HL-60/S4 (cell line): Measurements from ENCODE around the gene C14orf180.

Experiments
- in situ Hi-C: fragments of 300-500 bp; cut with MboI; formaldehyde crosslinking; loops from 2 replicates; pipeline ENCODE4 v1.14.3; 2022; ENCODE audit warnings: low sequenced_read_pairs

Gene C14orf180

DNA sequence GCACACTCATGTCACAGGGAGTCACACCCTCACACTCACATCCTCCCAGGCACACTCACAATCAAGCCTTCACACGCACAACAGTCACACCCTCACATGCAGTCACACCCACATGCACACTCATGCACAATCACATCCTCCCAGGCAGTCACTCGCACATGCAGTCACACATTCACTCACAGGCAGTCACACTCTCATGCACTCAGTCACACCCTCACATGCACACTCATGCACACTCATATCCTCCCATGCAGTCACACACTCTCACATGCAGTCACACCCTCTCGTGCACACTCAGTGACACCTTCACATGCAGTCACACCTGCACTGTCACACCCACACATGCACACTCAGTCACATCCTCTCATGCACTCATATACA is 12.7 kb downstream of the C14orf180 start:
- in situ Hi-C loops = no loop called here

- in situ Hi-C loops = no loop called here
Observed at GRCh38 chr14:104592785-104593184, 13.2 kb downstream of the C14orf180 start.

GRCh38 chr14:104593241-104593701 is 13.7 kb downstream of the C14orf180 start:
- in situ Hi-C loops = no loop called here

GRCh38 chr14:104593710-104594136 is 14.2 kb downstream of the C14orf180 start:
- in situ Hi-C loops = no loop called here

DNA sequence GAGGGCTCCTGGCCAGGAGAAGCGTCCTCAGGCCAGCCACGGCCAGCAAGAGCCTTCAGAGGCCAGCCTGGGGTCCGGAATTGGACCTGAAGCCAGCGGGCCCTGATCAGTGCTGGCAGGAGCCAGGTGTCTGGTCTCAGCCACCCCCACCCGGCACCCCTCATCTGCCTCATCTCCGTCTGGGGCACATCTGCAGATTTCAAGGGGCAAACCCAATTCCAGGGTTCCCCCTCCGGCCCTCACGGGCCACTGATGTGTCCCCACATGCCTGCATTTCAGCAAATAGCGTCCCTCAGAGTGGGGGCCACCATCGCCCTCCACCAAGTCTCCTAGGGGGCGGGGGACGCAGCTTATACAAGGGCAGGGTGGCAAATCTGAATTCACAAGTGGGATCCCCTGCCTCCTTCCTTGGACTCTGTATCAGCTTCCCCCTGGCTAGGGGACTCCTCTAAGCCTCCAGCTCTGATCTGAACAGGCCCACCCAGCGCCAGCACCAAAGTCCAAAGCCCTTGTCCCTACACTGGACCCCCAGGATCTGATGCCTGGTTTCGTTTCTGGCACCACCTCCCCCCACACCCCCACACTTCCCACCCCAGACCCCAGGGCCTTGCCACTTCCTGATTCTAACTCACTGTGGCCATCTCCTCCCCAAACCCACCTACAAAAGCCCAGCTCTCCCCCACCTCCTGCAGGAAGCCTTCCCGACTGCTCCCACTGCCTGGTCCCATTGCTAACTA is 14.9 kb downstream of the C14orf180 start:
- in situ Hi-C loops = no loop called here

DNA sequence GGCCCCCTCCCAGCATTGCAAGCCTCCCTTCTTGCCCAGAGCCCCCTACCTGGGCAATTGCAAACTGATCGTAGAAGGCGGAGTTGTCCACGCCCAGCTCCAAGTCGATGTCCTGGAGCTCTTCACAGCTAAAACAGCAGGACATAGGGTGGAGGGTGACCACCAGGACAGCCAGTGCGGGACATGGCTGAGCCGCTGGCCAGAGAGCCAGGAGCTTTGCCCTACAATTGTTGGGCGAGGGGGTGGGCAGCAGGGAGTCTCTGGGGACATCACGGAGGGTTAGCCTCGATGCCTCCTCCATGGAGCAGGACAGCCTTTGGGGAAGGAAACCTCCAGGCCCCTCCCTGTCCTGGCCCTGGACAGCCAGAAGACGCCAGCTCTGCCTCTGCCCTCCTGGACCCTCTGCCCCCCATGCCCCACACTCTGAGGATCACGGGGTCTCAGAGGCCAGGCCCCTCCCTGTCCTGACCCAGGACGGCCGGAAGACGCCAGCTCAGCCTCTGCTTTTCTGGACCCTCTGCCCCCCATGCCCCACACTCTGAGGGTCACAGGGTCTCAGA is 15.6 kb downstream of the C14orf180 start:
- in situ Hi-C loops = no loop called here

- in situ Hi-C loops = no loop called here
Observed at GRCh38 chr14:104595911-104596450, 16.4 kb downstream of the C14orf180 start.

- in situ Hi-C loops = no loop called here
Observed at GRCh38 chr14:104596451-104596918, 16.9 kb downstream of the C14orf180 start.

DNA sequence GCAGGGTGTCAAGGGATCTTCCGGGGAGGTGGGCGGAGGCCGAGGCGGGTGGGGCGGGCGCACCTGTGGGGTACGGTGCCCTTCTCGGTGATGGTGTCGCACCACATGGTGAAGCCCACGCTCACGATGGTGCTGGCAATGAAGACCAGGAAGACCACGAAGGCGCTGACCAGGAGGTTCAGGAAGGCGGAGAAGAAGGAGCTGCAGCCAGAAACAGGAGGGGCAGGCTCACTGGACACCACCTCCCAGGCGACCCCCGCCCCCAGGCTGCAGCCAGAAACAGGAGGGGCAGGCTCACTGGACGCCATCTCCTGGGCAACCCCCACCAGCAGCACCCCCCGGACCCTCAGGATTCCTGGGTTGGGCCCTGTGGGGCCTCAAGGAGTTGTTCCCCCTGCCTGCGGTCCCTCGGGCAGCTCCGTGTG is 17.4 kb downstream of the C14orf180 start:
- in situ Hi-C loops = no loop called here

- in situ Hi-C loops = no loop called here
Observed at GRCh38 chr14:104597576-104597975, 18.0 kb downstream of the C14orf180 start.

- in situ Hi-C loops = no loop called here
Observed at GRCh38 chr14:104598039-104598909, 18.7 kb downstream of the C14orf180 start.

DNA sequence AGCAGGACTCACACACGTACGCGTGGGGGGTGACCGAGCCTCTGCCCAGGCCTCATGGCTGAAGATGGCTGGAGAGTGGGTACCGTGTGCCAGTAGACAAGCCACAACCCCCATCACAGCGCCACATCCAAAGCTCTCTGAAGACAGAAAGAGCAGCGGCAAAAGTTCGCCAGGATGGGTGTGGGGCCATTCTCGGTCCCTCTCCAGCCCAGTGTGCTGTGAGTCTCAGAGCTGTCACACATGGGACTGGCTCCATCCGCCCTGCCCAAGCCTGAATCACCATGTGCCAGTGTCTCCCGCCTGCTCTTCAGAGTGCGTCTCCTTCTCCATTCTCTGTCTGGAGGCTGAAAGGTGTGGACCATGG is 19.3 kb downstream of the C14orf180 start:
- in situ Hi-C loops = no loop called here

DNA sequence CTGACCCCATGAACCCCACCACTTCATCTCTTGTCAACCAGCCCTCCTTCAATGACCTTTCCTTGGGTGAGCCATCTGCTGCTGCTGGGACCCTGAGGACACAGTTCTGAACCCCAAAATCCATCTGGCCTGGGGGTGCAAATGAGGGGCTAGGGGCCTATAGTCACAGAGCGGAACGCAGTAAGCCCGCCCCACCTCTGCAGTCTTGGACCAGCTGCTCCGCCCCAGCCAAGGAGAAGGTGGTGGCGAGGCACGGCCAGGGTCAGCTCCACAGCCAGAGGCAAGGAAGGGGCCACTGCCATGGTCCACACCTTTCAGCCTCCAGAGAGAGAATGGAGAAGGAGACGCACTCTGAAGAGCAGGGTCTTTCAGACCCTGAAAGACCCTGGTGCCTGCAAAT is 19.9 kb downstream of the C14orf180 start:
- in situ Hi-C loops = no loop called here

- in situ Hi-C loops = no loop called here
Observed at GRCh38 chr14:104600141-104600643, 20.6 kb downstream of the C14orf180 start.

DNA sequence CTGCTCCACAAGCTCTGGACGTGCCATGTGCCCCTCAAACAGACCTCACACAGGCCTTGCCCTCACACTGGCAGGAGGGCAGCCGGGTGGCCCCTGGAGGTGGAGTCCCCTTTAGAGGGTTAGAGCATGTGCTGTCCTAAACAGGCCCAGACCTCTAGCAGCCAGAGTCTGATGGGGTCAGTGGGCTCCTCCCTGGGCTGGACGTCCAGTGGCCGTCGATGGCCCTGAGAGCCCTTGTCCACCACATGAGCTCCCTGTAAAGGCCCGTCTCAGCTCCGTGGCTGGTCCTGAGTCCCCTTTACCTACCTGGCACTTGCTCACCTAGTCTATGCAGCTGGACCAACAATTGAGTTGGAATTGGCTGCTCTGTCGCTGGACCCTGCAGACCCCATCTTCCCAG is 21.2 kb downstream of the C14orf180 start:
- in situ Hi-C loops = no loop called here

- in situ Hi-C loops = no loop called here
Observed at GRCh38 chr14:104601786-104602185, 22.2 kb downstream of the C14orf180 start.

DNA sequence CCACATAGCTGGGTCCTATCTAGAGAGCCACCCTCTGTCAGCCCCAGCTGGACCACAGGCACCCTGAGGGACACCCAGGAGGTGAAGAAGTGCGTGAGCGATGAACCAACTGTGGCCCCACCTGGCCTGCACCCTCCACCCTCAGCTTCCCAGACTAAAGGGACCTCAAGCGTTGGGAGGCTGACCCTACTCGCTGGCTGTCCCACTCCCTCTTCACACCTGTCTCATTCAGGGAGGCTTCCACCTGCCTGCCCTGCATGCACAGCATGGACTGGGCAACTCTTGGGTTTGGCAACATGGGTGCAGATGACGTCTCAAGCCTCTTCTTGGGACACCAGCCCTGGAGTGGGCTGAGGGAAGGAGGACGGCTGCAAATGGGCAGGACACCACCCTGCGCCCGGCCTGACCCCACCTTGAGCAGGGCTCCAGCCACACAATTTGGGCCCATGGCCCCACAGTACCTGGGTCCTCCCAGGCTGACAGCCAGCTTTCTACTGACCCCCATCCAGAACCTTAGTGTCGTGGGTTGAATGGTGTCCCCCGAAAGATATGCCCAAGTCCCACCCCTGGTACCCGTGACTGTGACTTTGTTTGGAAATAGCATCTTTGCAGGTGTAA is 22.9 kb downstream of the C14orf180 start:
- in situ Hi-C loops = no loop called here

- in situ Hi-C loops = no loop called here
Observed at GRCh38 chr14:104602933-104603325, 23.4 kb downstream of the C14orf180 start.

- in situ Hi-C loops = no loop called here
Observed at GRCh38 chr14:104603711-104604401, 24.3 kb downstream of the C14orf180 start.
